ENCODE results near the gene ATP2B1. TPM values are rescaled to one million over a fixed set of nuclear protein-coding genes. Genes with fewer than 3 reads are reported as not detected.
"Not testable (repeated sequence)": the region's sequence is repeated elsewhere in the genome, so short reads cannot be mapped to it uniquely, and the experiment has no call there.

ATP2B1 gene
- total RNA-seq, 1 experiment from 2014 or later: 36.4 TPM

GRCh38 chr12:89717759-89718523 lies 9.3 kb upstream of the ATP2B1 start:
- no peak for DNase-seq (ENCODE audit: low read depth)

GRCh38 chr12:89712706-89713105 lies 4.1 kb upstream of the ATP2B1 start:
- no peak for DNase-seq (ENCODE audit: low read depth)

GRCh38 chr12:89710873-89711750 lies 2.5 kb upstream of the ATP2B1 start:
- no peak for DNase-seq (ENCODE audit: low read depth)

GRCh38 chr12:89709995-89710872 lies 1.6 kb upstream of the ATP2B1 start:
- peak; percentile 51 for DNase-seq (ENCODE audit: low read depth)

- DNase-seq (ENCODE audit: low read depth): peak; percentile 97
These were observed 738 bp upstream of the ATP2B1 start for GRCh38 chr12:89709157-89709994.

- DNase-seq (ENCODE audit: low read depth): peak; percentile 43
These were observed 704 bp downstream of the ATP2B1 start for GRCh38 chr12:89707703-89708564.

GRCh38 chr12:89706986-89707702 lies 1.5 kb downstream of the ATP2B1 start:
- DNase-seq (ENCODE audit: low read depth): peak; percentile 42

GRCh38 chr12:89706551-89706950 lies 2.1 kb downstream of the ATP2B1 start:
- no peak for DNase-seq (ENCODE audit: low read depth)

- no peak for DNase-seq (ENCODE audit: low read depth)
These were observed 4.2 kb downstream of the ATP2B1 start for GRCh38 chr12:89704457-89704856.

- no peak for DNase-seq (ENCODE audit: low read depth)
These were observed 4.9 kb downstream of the ATP2B1 start for GRCh38 chr12:89703768-89704167.

GRCh38 chr12:89702503-89702902 lies 6.1 kb downstream of the ATP2B1 start:
- DNase-seq (ENCODE audit: low read depth): no peak

- no peak for DNase-seq (ENCODE audit: low read depth)
These were observed 6.9 kb downstream of the ATP2B1 start for GRCh38 chr12:89701606-89702206.

GRCh38 chr12:89700191-89700810 lies 8.3 kb downstream of the ATP2B1 start:
- no peak for DNase-seq (ENCODE audit: low read depth)

- no peak for DNase-seq (ENCODE audit: low read depth)
These were observed 10.0 kb downstream of the ATP2B1 start for GRCh38 chr12:89698607-89699006.

GRCh38 chr12:89697728-89698127 lies 10.9 kb downstream of the ATP2B1 start:
- DNase-seq (ENCODE audit: low read depth): not testable (repeated sequence)

GRCh38 chr12:89697296-89697695 lies 11.3 kb downstream of the ATP2B1 start:
- DNase-seq (ENCODE audit: low read depth): no peak

- no peak for DNase-seq (ENCODE audit: low read depth)
These were observed 12.8 kb downstream of the ATP2B1 start for GRCh38 chr12:89695830-89696229.

- DNase-seq (ENCODE audit: low read depth): peak; percentile 51
These were observed 13.5 kb downstream of the ATP2B1 start for GRCh38 chr12:89695100-89695499.

All from M059J (cell line).